ENCODE results near the gene LGALS4. TPM values are rescaled to one million over a fixed set of nuclear protein-coding genes. Genes with fewer than 3 reads are reported as not detected.

Gene LGALS4
- total RNA-seq (2022; extraction: Qiagen RNA extraction; ENCODE audit: low read depth), result 0.35 to 1.9 TPM (median 0.63 TPM) in 5 replicates

GRCh38 chr19:38812841-38813320, at the start of gene LGALS4:
TSS of gene LGALS4 (minus strand) at chr19:38812945. CDS start at chr19:38812886, 59 bp downstream.

GRCh38 chr19:38849860-38850435, 37.2 kb upstream of the LGALS4 start, which contains the start of gene HNRNPL:
TSS of gene HNRNPL (minus strand) at chr19:38849986. CDS start at chr19:38849966, 20 bp downstream.

GRCh38 chr19:38788478-38789243, 24.1 kb downstream of the LGALS4 start, which contains the start of gene LGALS7B:
TSS of gene LGALS7B (plus strand) at chr19:38789200. CDS start at chr19:38789227, 27 bp downstream.

GRCh38 chr19:38773469-38774177, 39.1 kb downstream of the LGALS4 start, which contains the start of gene LGALS7:
TSS of gene LGALS7 (minus strand) at chr19:38773517. CDS start at chr19:38773492, 25 bp downstream.

Other genes with a start within 250 kb of the LGALS4 start
- 0.53 to 1.2 TPM (median 0.73 TPM) in 5 replicates for gene MAP4K1, start 195.0 kb downstream of the LGALS4 start, total RNA-seq (2022; extraction: Qiagen RNA extraction; ENCODE audit: low read depth)
- gene EIF3K, start 193.8 kb downstream of the LGALS4 start, total RNA-seq (2022; extraction: Qiagen RNA extraction; ENCODE audit: low read depth), result 645 to 956 TPM (median 719 TPM) in 5 replicates
- gene ACTN4, start 165.3 kb downstream of the LGALS4 start, total RNA-seq (2022; extraction: Qiagen RNA extraction; ENCODE audit: low read depth), result 1,072 to 1,383 TPM (median 1,305 TPM) in 5 replicates
- 5.2 to 7.0 TPM (median 6.0 TPM) in 5 replicates for gene CAPN12, start 68.5 kb downstream of the LGALS4 start, total RNA-seq (2022; extraction: Qiagen RNA extraction; ENCODE audit: low read depth)
- gene LGALS7, start 39.4 kb downstream of the LGALS4 start, total RNA-seq (2022; extraction: Qiagen RNA extraction; ENCODE audit: low read depth), result 0.36 to 0.44 TPM in 2 of 5 replicates, not detected in the others
- 0.44 to 0.51 TPM in 2 of 5 replicates, not detected in the others for gene LGALS7B, start 23.7 kb downstream of the LGALS4 start, total RNA-seq (2022; extraction: Qiagen RNA extraction; ENCODE audit: low read depth)
- gene ECH1, start 18.8 kb upstream of the LGALS4 start, total RNA-seq (2022; extraction: Qiagen RNA extraction; ENCODE audit: low read depth), result 259 to 407 TPM (median 281 TPM) in 5 replicates
- gene HNRNPL, start 37.0 kb upstream of the LGALS4 start, total RNA-seq (2022; extraction: Qiagen RNA extraction; ENCODE audit: low read depth), result 359 to 423 TPM (median 403 TPM) in 5 replicates
- 2.2 to 3.9 TPM (median 2.7 TPM) in 5 replicates for gene RINL, start 65.3 kb upstream of the LGALS4 start, total RNA-seq (2022; extraction: Qiagen RNA extraction; ENCODE audit: low read depth)
- 32.4 to 40.9 TPM (median 34.5 TPM) in 5 replicates for gene SIRT2, start 86.7 kb upstream of the LGALS4 start, total RNA-seq (2022; extraction: Qiagen RNA extraction; ENCODE audit: low read depth)
- 67.8 to 124 TPM (median 98.4 TPM) in 5 replicates for gene NFKBIB, start 87.0 kb upstream of the LGALS4 start, total RNA-seq (2022; extraction: Qiagen RNA extraction; ENCODE audit: low read depth)
- 0.38 to 1.5 TPM (median 0.63 TPM) in 5 replicates for gene CCER2, start 99.2 kb upstream of the LGALS4 start, total RNA-seq (2022; extraction: Qiagen RNA extraction; ENCODE audit: low read depth)
- 45.3 to 63.5 TPM (median 55.5 TPM) in 5 replicates for gene SARS2, start 117.8 kb upstream of the LGALS4 start, total RNA-seq (2022; extraction: Qiagen RNA extraction; ENCODE audit: low read depth)
- 219 to 320 TPM (median 270 TPM) in 5 replicates for gene MRPS12, start 118.0 kb upstream of the LGALS4 start, total RNA-seq (2022; extraction: Qiagen RNA extraction; ENCODE audit: low read depth)
- 73.0 to 93.5 TPM (median 86.8 TPM) in 5 replicates for gene FBXO17, start 162.8 kb upstream of the LGALS4 start, total RNA-seq (2022; extraction: Qiagen RNA extraction; ENCODE audit: low read depth)
- gene FBXO27, start 219.6 kb upstream of the LGALS4 start, total RNA-seq (2022; extraction: Qiagen RNA extraction; ENCODE audit: low read depth), result 4.5 to 7.7 TPM (median 6.0 TPM) in 5 replicates